Uterus (tissue), 4 donors: ENCODE data around the gene MICAL3. TPM values are rescaled to one million over a fixed set of nuclear protein-coding genes. Genes with fewer than 3 reads are reported as not detected.
A peak's percentile ranks its signal among the peaks of the same experiment; 100 is the strongest.

Source experiments
- DNase-seq, 2 donors: peaks; one replicate each; pipeline ENCODE4 v3.0.0-alpha.2; 2019 to 2020
- H3K27ac ChIP-seq, 2 donors: fragments of 200-600 bp; sonication (generic); 1 replicate in 1 of 2; 2 replicates in 1 of 2; pipeline ENCODE4 v1.5.1; 2016 to 2018
- H3K27me3 ChIP-seq, 2 donors: fragments of 200-600 bp; sonication (generic); one replicate each; pipeline ENCODE4 v1.5.1; 2018 to 2019; ENCODE audit warnings: control low read depth in 1 of 2
- H3K36me3 ChIP-seq, 2 donors: fragments of 200-600 bp; sonication (generic); one replicate each; pipeline ENCODE4 v1.5.1; 2019; ENCODE audit warnings: control low read depth in 1 of 2
- H3K4me1 ChIP-seq, 2 donors: fragments of 200-600 bp; sonication (generic); one replicate each; pipeline ENCODE4 v1.5.1; 2018 to 2019; ENCODE audit warnings: control low read depth in 1 of 2
- H3K4me3 ChIP-seq, 2 donors: fragments of 200-600 bp; sonication (generic); 1 replicate in 1 of 2; 2 replicates in 1 of 2; pipeline ENCODE4 v1.5.1; 2018 to 2019; ENCODE audit warnings: mild to moderate bottlenecking in 1 of 2
- H3K9me3 ChIP-seq, 2 donors: fragments of 200-600 bp; sonication (generic); one replicate each; pipeline ENCODE4 v1.5.1; 2019; ENCODE audit warnings: control low read depth in 1 of 2
- POLR2A ChIP-seq, 2 donors: fragments of 450-650 bp; IDR thresholded peaks; one replicate each; pipeline ENCODE4 v1.6.1; 2016; ENCODE audit warnings: antibody characterized with exemption in 2 of 2, mild to moderate bottlenecking in 1 of 2, moderate library complexity in 1 of 2
- intact Hi-C: fragments of 100-400 bp; cut with DNase I; formaldehyde crosslinking; loops from one replicate; pipeline ENCODE4 v1.15.1; 2023; ENCODE audit warnings: low total_unique reads
- total RNA-seq, 4 donors: library from RNA; depleted of rRNA in 3 of 4; stranded (reverse); fragments of >200 nt in 3 of 4; gene quantifications; one replicate each; pipeline versions ENCODE4 v1.1.0 to v1.2.4, GENCODE V29; 2014 to 2023
- TF ChIP-seq, protein P1 (sequence below), 4 experiments: fragments of 200-600 bp in 2 of 4; fragments of 450-650 bp in 2 of 4; sonication (generic) in 2 of 4; IDR thresholded peaks; one replicate each; pipeline ENCODE4 v1.5.1; 2016 to 2019; ENCODE audit warnings: antibody characterized with exemption in 4 of 4, mild to moderate bottlenecking in 2 of 4, moderate library complexity in 1 of 4
- donor health status: DM: yes; HTN: yes; CAD: no.

Gene MICAL3
- total RNA-seq, 4 donors from 2014 or later: 13.5 to 167 (median 47.2) TPM

DNA sequence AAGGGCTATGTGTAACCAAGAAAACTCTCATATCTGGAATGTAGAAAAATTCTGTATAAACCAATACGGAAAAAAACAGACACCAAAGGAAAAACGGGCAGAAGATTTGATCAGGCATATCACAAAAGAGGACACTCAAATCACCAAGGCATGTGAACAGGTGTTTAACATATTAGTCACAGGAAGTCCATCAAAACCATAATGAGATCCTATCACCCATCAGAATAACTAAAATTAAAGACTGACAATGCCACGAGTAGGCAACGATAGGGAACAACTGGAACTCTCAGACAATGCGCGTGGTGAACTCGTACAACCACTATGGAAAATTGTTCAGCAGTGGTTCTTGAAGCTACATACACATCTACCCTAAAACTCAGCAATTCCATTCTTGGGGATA is 94.5 kb downstream of the MICAL3 start:
- TF ChIP-seq, protein P1, sequence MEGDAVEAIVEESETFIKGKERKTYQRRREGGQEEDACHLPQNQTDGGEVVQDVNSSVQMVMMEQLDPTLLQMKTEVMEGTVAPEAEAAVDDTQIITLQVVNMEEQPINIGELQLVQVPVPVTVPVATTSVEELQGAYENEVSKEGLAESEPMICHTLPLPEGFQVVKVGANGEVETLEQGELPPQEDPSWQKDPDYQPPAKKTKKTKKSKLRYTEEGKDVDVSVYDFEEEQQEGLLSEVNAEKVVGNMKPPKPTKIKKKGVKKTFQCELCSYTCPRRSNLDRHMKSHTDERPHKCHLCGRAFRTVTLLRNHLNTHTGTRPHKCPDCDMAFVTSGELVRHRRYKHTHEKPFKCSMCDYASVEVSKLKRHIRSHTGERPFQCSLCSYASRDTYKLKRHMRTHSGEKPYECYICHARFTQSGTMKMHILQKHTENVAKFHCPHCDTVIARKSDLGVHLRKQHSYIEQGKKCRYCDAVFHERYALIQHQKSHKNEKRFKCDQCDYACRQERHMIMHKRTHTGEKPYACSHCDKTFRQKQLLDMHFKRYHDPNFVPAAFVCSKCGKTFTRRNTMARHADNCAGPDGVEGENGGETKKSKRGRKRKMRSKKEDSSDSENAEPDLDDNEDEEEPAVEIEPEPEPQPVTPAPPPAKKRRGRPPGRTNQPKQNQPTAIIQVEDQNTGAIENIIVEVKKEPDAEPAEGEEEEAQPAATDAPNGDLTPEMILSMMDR (IDR thresholded peaks at IDR 0.05): no peak
- TF ChIP-seq POLR2A (IDR thresholded peaks at IDR 0.05): no peak
- no peak for DNase-seq
- Histone ChIP-seq H3K36me3 (no peaks in the 10 kb centered on the region), H3K4me3 (no peak overlapping the region), H3K27ac (no peak overlapping the region), H3K27me3 (no peaks in the 10 kb centered on the region), H3K4me1 (peaks cover 0 to 3% of the 10 kb centered on the region in 2 donors), H3K9me3 (no peaks in the 10 kb centered on the region)
- intact Hi-C loops: no loop called here

DNA sequence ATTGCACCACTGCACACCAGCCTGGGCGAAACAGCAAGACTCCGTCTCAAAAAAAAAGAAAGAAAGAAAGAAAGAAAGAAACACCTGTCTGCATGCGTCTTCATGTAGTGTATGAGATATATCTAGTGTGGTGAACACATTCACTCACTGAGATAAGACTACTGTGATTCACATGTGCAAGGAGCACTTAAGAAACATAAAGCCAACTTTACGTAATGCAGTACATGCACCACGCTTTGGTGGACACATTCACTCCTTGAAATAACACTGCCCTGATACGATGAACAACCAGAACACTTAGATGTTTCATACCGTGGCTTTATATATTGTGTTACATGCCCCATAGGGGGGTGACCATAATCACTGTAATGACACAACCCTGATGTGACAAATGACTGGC is 96.0 kb downstream of the MICAL3 start:
- no peaks in the 10 kb centered on the region for H3K36me3 ChIP-seq
- H3K9me3 ChIP-seq: no peaks in the 10 kb centered on the region
- H3K4me1 ChIP-seq: peaks cover 2 to 16% of the 10 kb centered on the region in 2 donors
- H3K27me3 ChIP-seq: no peaks in the 10 kb centered on the region
- intact Hi-C loops: no loop called here
- TF ChIP-seq, protein P1 (IDR thresholded peaks at IDR 0.05): no peak
- TF ChIP-seq POLR2A (IDR thresholded peaks at IDR 0.05): no peak
- no peak overlapping the region for H3K27ac ChIP-seq
- H3K4me3 ChIP-seq: no peak overlapping the region
- no peak for DNase-seq

- intact Hi-C loops: no loop called here
- TF ChIP-seq, protein P1 (IDR thresholded peaks at IDR 0.05): no peak
- no peak for TF ChIP-seq POLR2A (IDR thresholded peaks at IDR 0.05)
- no peak for DNase-seq
- peaks cover 6 to 24% of the 10 kb centered on the region in 2 donors for H3K4me1 ChIP-seq
- no peak overlapping the region for H3K27ac ChIP-seq
- H3K27me3 ChIP-seq: no peaks in the 10 kb centered on the region
- no peaks in the 10 kb centered on the region for H3K36me3 ChIP-seq
- no peak overlapping the region for H3K4me3 ChIP-seq
- H3K9me3 ChIP-seq: no peaks in the 10 kb centered on the region
Measured at GRCh38 chr22:17927062-17927461, 97.3 kb downstream of the MICAL3 start.

DNA sequence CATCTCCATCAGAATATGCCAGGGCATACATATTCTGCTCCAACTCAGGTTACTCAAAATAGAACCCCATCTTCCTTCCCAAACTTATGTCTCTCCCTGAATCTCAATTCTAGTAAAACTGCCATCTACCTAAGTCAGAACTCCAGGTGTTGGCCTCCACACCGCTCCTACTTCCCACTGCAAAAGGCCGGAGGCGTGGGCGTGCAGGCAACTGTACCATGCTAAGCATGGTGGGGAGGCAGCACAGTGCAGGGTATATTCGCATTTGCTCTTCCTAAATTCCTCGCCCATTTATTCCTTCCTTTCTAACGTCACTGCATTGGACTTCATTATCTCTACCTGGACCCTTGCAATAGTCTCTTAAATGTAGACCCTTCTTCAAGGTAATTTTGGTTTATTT is 97.8 kb downstream of the MICAL3 start:
- TF ChIP-seq POLR2A (IDR thresholded peaks at IDR 0.05): no peak
- TF ChIP-seq, protein P1 (IDR thresholded peaks at IDR 0.05): no peak
- peaks cover 6 to 28% of the 10 kb centered on the region in 2 donors for H3K4me1 ChIP-seq
- H3K36me3 ChIP-seq: no peaks in the 10 kb centered on the region
- no peaks in the 10 kb centered on the region for H3K9me3 ChIP-seq
- H3K27me3 ChIP-seq: no peaks in the 10 kb centered on the region
- H3K27ac ChIP-seq: no peak overlapping the region
- no peak overlapping the region for H3K4me3 ChIP-seq
- no peak for DNase-seq
- intact Hi-C loops: no loop called here

GRCh38 chr22:17925431-17925841 is 98.9 kb downstream of the MICAL3 start:
- Histone ChIP-seq H3K27ac (peak overlapping the region; percentile 9 to 19), H3K27me3 (no peaks in the 10 kb centered on the region), H3K4me3 (no peak overlapping the region), H3K9me3 (no peaks in the 10 kb centered on the region), H3K4me1 (peaks cover 6 to 39% of the 10 kb centered on the region in 2 donors), H3K36me3 (no peaks in the 10 kb centered on the region)
- DNase-seq: peak in 1 of 2 donors; percentile 6
- no peak for TF ChIP-seq POLR2A (IDR thresholded peaks at IDR 0.05)
- intact Hi-C loops: no loop called here
